Epithelial cell of proximal tubule (primary cell): ENCODE results near the gene KLHDC8A. TPM values are rescaled to one million over a fixed set of nuclear protein-coding genes. Genes with fewer than 3 reads are reported as not detected.

Experiments
- DNase-seq: peaks from one replicate; pipeline ENCODE4 v3.0.0-alpha.2; 2011; ENCODE audit warnings: low read depth
- H3K4me3 ChIP-seq: 2 replicates; pipeline ENCODE4 v1.5.1; 2011; ENCODE audit warnings: low read depth, mild to moderate bottlenecking, low read length
- CTCF ChIP-seq: conservative IDR thresholded peaks from 2 replicates; pipeline ENCODE4 v1.5.1; 2012; ENCODE audit warnings: low read depth, mild to moderate bottlenecking, low read length
- total RNA-seq: library from RNA; depleted of rRNA; stranded (reverse); fragments of >200 nt; gene quantifications from 2 replicates; pipeline ENCODE4 v1.2.3, GENCODE V29; 2015

The KLHDC8A gene
- total RNA-seq, 1 donor from 2014 or later: 9.6 TPM

GRCh38 chr1:205296154-205296553, 60.6 kb downstream of the KLHDC8A start:
- no peak for DNase-seq
- no peak overlapping the region for H3K4me3 ChIP-seq
- TF ChIP-seq CTCF: no peak

- TF ChIP-seq CTCF: no peak
- no peak overlapping the region for H3K4me3 ChIP-seq
- DNase-seq: no peak
Measured at GRCh38 chr1:205294934-205295333, 61.8 kb downstream of the KLHDC8A start.

- TF ChIP-seq CTCF: no peak
- peak; percentile 92 for DNase-seq
Measured at GRCh38 chr1:205294175-205294917, 62.4 kb downstream of the KLHDC8A start.

GRCh38 chr1:205293350-205294074, 63.2 kb downstream of the KLHDC8A start:
- TF ChIP-seq CTCF: no peak
- no peak for DNase-seq
- H3K4me3 ChIP-seq: no peak overlapping the region

More at GRCh38 chr1:205294175-205294917, 62.4 kb downstream of the KLHDC8A start:
- H3K4me3 ChIP-seq: no peak overlapping the region

- DNase-seq: no peak
- H3K4me3 ChIP-seq: no peak overlapping the region
- no peak for TF ChIP-seq CTCF
Measured at GRCh38 chr1:205291596-205291995, 65.1 kb downstream of the KLHDC8A start.

GRCh38 chr1:205287767-205288559, 68.8 kb downstream of the KLHDC8A start:
- H3K4me3 ChIP-seq: no peak overlapping the region
- no peak for DNase-seq
- no peak for TF ChIP-seq CTCF
